Measurements from ENCODE around the gene ATG2B.

The ATG2B gene

DNA sequence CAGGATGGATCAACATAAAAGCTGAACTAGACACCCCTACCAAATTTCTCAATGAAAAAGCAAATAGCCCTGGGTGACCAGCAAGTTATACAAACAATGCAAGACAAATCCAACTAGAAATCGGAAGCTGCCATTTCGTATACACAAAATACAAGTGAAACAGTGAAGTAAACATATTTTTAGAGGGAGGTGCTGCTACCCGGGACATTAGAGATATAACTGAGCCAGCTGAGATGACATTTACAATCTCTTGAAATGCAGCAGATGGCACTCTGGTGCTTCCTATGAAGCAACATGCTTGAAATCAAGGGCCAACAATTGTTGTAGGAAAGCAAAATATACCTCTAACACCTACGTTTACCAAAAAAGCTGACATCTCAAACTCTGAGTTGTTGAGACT is 81.7 kb downstream of the ATG2B start:
- Histone ChIP-seq H3K79me2 (ENCODE audit: low read length) (no peaks in the 10 kb centered on the region), H3K27ac (ENCODE audit: low read length) (no peak overlapping the region), H2AFZ (ENCODE audit: low read depth, low read length) (no peak overlapping the region), H4K20me1 (ENCODE audit: insufficient read depth, low read length) (no peaks in the 10 kb centered on the region), H3K9ac (ENCODE audit: low read length) (no peak overlapping the region), H3K4me1 (ENCODE audit: low read length) (no peaks in the 10 kb centered on the region), H3K9me3 (ENCODE audit: insufficient read depth, low read length) (0 out of 2 replicates have a peak, but pooled peaks cover 9% of the 10 kb centered on the region), H3K27me3 (ENCODE audit: low read depth, low read length) (no peaks in the 10 kb centered on the region), H3K4me2 (ENCODE audit: low read length) (no peak overlapping the region), H3K4me3 (ENCODE audit: low read length) (no peak overlapping the region), H3K36me3 (replicated peaks; ENCODE audit: low read depth, low read length) (peaks cover 20% of the 10 kb centered on the region)
- TF ChIP-seq, protein P1, sequence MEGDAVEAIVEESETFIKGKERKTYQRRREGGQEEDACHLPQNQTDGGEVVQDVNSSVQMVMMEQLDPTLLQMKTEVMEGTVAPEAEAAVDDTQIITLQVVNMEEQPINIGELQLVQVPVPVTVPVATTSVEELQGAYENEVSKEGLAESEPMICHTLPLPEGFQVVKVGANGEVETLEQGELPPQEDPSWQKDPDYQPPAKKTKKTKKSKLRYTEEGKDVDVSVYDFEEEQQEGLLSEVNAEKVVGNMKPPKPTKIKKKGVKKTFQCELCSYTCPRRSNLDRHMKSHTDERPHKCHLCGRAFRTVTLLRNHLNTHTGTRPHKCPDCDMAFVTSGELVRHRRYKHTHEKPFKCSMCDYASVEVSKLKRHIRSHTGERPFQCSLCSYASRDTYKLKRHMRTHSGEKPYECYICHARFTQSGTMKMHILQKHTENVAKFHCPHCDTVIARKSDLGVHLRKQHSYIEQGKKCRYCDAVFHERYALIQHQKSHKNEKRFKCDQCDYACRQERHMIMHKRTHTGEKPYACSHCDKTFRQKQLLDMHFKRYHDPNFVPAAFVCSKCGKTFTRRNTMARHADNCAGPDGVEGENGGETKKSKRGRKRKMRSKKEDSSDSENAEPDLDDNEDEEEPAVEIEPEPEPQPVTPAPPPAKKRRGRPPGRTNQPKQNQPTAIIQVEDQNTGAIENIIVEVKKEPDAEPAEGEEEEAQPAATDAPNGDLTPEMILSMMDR (IDR thresholded peaks at IDR 0.05; ENCODE audit: low read depth, low read length), result no peak; the same call in 1 of the 2 replicates
- no peak for TF ChIP-seq EZH2phosphoT487 (IDR thresholded peaks at IDR 0.05; ENCODE audit: low read depth)

DNA sequence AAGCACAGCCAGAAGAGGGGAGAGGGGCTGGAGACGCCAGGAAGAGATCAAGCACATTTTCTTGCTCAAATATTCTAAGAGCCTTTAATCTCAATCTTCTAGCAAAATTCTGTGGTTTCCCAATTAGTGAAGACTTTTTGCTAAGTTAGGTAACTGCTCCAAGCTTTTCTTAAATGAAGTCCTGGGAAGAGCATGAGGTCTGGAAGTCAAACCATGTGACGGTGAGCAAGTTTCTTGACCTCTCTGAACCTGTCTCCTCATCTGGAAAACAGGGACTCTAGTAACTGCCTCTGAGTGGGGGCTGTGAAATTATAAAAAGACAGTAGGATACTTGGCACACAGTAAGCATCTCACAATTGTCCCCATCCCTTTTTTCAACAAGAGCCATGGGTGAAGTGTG is 83.0 kb downstream of the ATG2B start:
- no peaks in the 10 kb centered on the region for H3K27me3 ChIP-seq (ENCODE audit: low read depth, low read length)
- no peaks in the 10 kb centered on the region for H3K4me1 ChIP-seq (ENCODE audit: low read length)
- TF ChIP-seq EZH2phosphoT487 (IDR thresholded peaks at IDR 0.05; ENCODE audit: low read depth), result no peak
- TF ChIP-seq, protein P1 (IDR thresholded peaks at IDR 0.05; ENCODE audit: low read depth, low read length), result no peak
- H3K9ac ChIP-seq (ENCODE audit: low read length), result no peak overlapping the region
- 0 out of 2 replicates have a peak, but pooled peaks cover 9% of the 10 kb centered on the region for H3K9me3 ChIP-seq (ENCODE audit: insufficient read depth, low read length)
- H3K27ac ChIP-seq (ENCODE audit: low read length), result no peak overlapping the region
- H3K4me2 ChIP-seq (ENCODE audit: low read length), result no peak overlapping the region
- peaks cover 20% of the 10 kb centered on the region for H3K36me3 ChIP-seq (replicated peaks; ENCODE audit: low read depth, low read length)
- H2AFZ ChIP-seq (ENCODE audit: low read depth, low read length), result no peak overlapping the region
- no peaks in the 10 kb centered on the region for H3K79me2 ChIP-seq (ENCODE audit: low read length)
- no peaks in the 10 kb centered on the region for H4K20me1 ChIP-seq (ENCODE audit: insufficient read depth, low read length)
- no peak overlapping the region for H3K4me3 ChIP-seq (ENCODE audit: low read length)

DNA sequence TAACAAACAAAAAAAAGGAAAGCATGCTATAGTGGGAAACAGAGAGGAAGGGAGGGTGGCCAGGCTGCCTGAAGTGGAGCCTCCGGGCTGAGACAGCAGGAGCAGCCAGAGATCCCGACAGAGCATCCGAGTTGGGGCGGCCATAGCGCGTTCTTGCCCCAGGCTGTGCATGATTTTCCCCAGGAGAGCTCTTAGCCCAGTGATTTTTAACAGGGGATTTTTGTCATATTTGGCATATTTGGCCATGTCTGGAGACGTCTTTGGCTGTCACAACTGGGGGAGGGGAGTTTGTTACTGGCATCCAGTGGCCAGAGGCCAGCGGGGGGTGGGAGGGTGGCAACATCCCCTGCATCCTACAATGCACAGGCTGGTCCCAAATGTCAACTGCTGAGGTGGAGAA is 83.6 kb downstream of the ATG2B start:
- H3K4me2 ChIP-seq (ENCODE audit: low read length), result no peak overlapping the region
- H3K9me3 ChIP-seq (ENCODE audit: insufficient read depth, low read length), result 0 out of 2 replicates have a peak, but pooled peaks cover 9% of the 10 kb centered on the region
- H2AFZ ChIP-seq (ENCODE audit: low read depth, low read length), result no peak overlapping the region
- peaks cover 20% of the 10 kb centered on the region for H3K36me3 ChIP-seq (replicated peaks; ENCODE audit: low read depth, low read length)
- H3K4me3 ChIP-seq (ENCODE audit: low read length), result no peak overlapping the region
- H3K9ac ChIP-seq (ENCODE audit: low read length), result no peak overlapping the region
- no peaks in the 10 kb centered on the region for H3K4me1 ChIP-seq (ENCODE audit: low read length)
- H3K27me3 ChIP-seq (ENCODE audit: low read depth, low read length), result no peaks in the 10 kb centered on the region
- TF ChIP-seq, protein P1 (IDR thresholded peaks at IDR 0.05; ENCODE audit: low read depth, low read length), result no peak
- TF ChIP-seq EZH2phosphoT487 (IDR thresholded peaks at IDR 0.05; ENCODE audit: low read depth), result no peak
- no peaks in the 10 kb centered on the region for H4K20me1 ChIP-seq (ENCODE audit: insufficient read depth, low read length)
- no peaks in the 10 kb centered on the region for H3K79me2 ChIP-seq (ENCODE audit: low read length)
- H3K27ac ChIP-seq (ENCODE audit: low read length), result no peak overlapping the region

DNA sequence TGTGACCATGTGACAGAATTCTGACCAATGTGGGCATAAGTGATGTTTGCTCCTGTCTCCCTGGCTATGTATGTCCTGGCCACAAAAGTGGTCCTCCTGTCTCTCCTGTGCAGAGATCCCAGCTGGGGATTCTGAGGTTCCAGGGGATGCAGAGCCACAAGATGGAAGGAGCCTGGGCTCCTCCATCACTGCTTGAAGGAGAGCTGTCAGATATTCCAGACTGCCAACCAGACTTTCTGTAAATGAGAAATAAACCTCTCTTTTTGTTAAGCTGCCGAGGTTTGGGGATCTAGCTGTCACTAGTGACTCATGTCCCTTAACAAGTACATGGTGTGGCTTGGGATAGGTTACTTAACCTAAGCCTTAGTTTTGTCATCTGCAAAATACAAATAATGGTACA is 85.3 kb downstream of the ATG2B start:
- H3K9me3 ChIP-seq (ENCODE audit: insufficient read depth, low read length), result 0 out of 2 replicates have a peak, but pooled peaks cover 9% of the 10 kb centered on the region
- H2AFZ ChIP-seq (ENCODE audit: low read depth, low read length), result no peak overlapping the region
- no peaks in the 10 kb centered on the region for H4K20me1 ChIP-seq (ENCODE audit: insufficient read depth, low read length)
- H3K79me2 ChIP-seq (ENCODE audit: low read length), result no peaks in the 10 kb centered on the region
- H3K4me1 ChIP-seq (ENCODE audit: low read length), result no peaks in the 10 kb centered on the region
- no peak overlapping the region for H3K27ac ChIP-seq (ENCODE audit: low read length)
- no peaks in the 10 kb centered on the region for H3K27me3 ChIP-seq (ENCODE audit: low read depth, low read length)
- H3K4me3 ChIP-seq (ENCODE audit: low read length), result no peak overlapping the region
- TF ChIP-seq, protein P1 (IDR thresholded peaks at IDR 0.05; ENCODE audit: low read depth, low read length), result no peak
- TF ChIP-seq EZH2phosphoT487 (IDR thresholded peaks at IDR 0.05; ENCODE audit: low read depth), result no peak
- H3K4me2 ChIP-seq (ENCODE audit: low read length), result no peak overlapping the region
- no peak overlapping the region for H3K9ac ChIP-seq (ENCODE audit: low read length)
- peaks cover 16% of the 10 kb centered on the region for H3K36me3 ChIP-seq (replicated peaks; ENCODE audit: low read depth, low read length)
